ENCODE data around the gene LPP.

The LPP gene

GRCh38 chr3:188750617-188751016 lies 596.7 kb downstream of the LPP start:
- in situ Hi-C loops (cut with HindIII; ENCODE audit: low pct_ligation_motif_present, low pct_unique_long_range_greater_than_20kb, low sequenced_read_pairs): no loop called here
- no peak for DNase-seq

GRCh38 chr3:188752850-188753249 lies 598.9 kb downstream of the LPP start:
- in situ Hi-C loops (cut with HindIII; ENCODE audit: low pct_ligation_motif_present, low pct_unique_long_range_greater_than_20kb, low sequenced_read_pairs): no loop called here
- DNase-seq: no peak

- in situ Hi-C loops (cut with HindIII; ENCODE audit: low pct_ligation_motif_present, low pct_unique_long_range_greater_than_20kb, low sequenced_read_pairs): no loop called here
Measured at GRCh38 chr3:188754267-188754666, 600.3 kb downstream of the LPP start.

GRCh38 chr3:188756241-188756640 lies 602.3 kb downstream of the LPP start:
- in situ Hi-C loops (cut with HindIII; ENCODE audit: low pct_ligation_motif_present, low pct_unique_long_range_greater_than_20kb, low sequenced_read_pairs): no loop called here
- no peak for DNase-seq

More at GRCh38 chr3:188754267-188754666, 600.3 kb downstream of the LPP start:
- no peak for DNase-seq

- no peak for DNase-seq
- in situ Hi-C loops (cut with HindIII; ENCODE audit: low pct_ligation_motif_present, low pct_unique_long_range_greater_than_20kb, low sequenced_read_pairs): no loop called here
Measured at GRCh38 chr3:188759336-188760005, 605.5 kb downstream of the LPP start.

GRCh38 chr3:188760408-188760807 lies 606.5 kb downstream of the LPP start:
- DNase-seq: no peak
- in situ Hi-C loops (cut with HindIII; ENCODE audit: low pct_ligation_motif_present, low pct_unique_long_range_greater_than_20kb, low sequenced_read_pairs): no loop called here

GRCh38 chr3:188761439-188761838 lies 607.5 kb downstream of the LPP start:
- in situ Hi-C loops (cut with HindIII; ENCODE audit: low pct_ligation_motif_present, low pct_unique_long_range_greater_than_20kb, low sequenced_read_pairs): no loop called here
- no peak for DNase-seq

GRCh38 chr3:188761964-188762363 lies 608.0 kb downstream of the LPP start:
- no peak for DNase-seq
- in situ Hi-C loops (cut with HindIII; ENCODE audit: low pct_ligation_motif_present, low pct_unique_long_range_greater_than_20kb, low sequenced_read_pairs): no loop called here

GRCh38 chr3:188764609-188765008 lies 610.7 kb downstream of the LPP start:
- DNase-seq: no peak

GRCh38 chr3:188769831-188770230 lies 615.9 kb downstream of the LPP start:
- DNase-seq: no peak
- in situ Hi-C loops (cut with HindIII; ENCODE audit: low pct_ligation_motif_present, low pct_unique_long_range_greater_than_20kb, low sequenced_read_pairs): no loop called here

More at GRCh38 chr3:188764609-188765008, 610.7 kb downstream of the LPP start:
- in situ Hi-C loops (cut with HindIII; ENCODE audit: low pct_ligation_motif_present, low pct_unique_long_range_greater_than_20kb, low sequenced_read_pairs): no loop called here

- in situ Hi-C loops (cut with HindIII; ENCODE audit: low pct_ligation_motif_present, low pct_unique_long_range_greater_than_20kb, low sequenced_read_pairs): no loop called here
- peak; percentile 17 for DNase-seq
Measured at GRCh38 chr3:188772886-188773285, 618.9 kb downstream of the LPP start.

GRCh38 chr3:188775412-188775811 lies 621.5 kb downstream of the LPP start:
- DNase-seq: no peak
- in situ Hi-C loops (cut with HindIII; ENCODE audit: low pct_ligation_motif_present, low pct_unique_long_range_greater_than_20kb, low sequenced_read_pairs): no loop called here

GRCh38 chr3:188776447-188776846 lies 622.5 kb downstream of the LPP start:
- DNase-seq: peak; percentile 15
- in situ Hi-C loops (cut with HindIII; ENCODE audit: low pct_ligation_motif_present, low pct_unique_long_range_greater_than_20kb, low sequenced_read_pairs): no loop called here

GRCh38 chr3:188778091-188778852 lies 624.3 kb downstream of the LPP start:
- DNase-seq: no peak
- in situ Hi-C loops (cut with HindIII; ENCODE audit: low pct_ligation_motif_present, low pct_unique_long_range_greater_than_20kb, low sequenced_read_pairs): no loop called here

GRCh38 chr3:188779281-188779980 lies 625.5 kb downstream of the LPP start:
- DNase-seq: no peak

GRCh38 chr3:188780193-188781147 lies 626.5 kb downstream of the LPP start:
- in situ Hi-C loops (cut with HindIII; ENCODE audit: low pct_ligation_motif_present, low pct_unique_long_range_greater_than_20kb, low sequenced_read_pairs): no loop called here
- DNase-seq: no peak

More at GRCh38 chr3:188779281-188779980, 625.5 kb downstream of the LPP start:
- in situ Hi-C loops (cut with HindIII; ENCODE audit: low pct_ligation_motif_present, low pct_unique_long_range_greater_than_20kb, low sequenced_read_pairs): no loop called here

- in situ Hi-C loops (cut with HindIII; ENCODE audit: low pct_ligation_motif_present, low pct_unique_long_range_greater_than_20kb, low sequenced_read_pairs): no loop called here
- no peak for DNase-seq
Measured at GRCh38 chr3:188782613-188783124, 628.7 kb downstream of the LPP start.

GRCh38 chr3:188786424-188786823 lies 632.5 kb downstream of the LPP start:
- no peak for DNase-seq
- in situ Hi-C loops (cut with HindIII; ENCODE audit: low pct_ligation_motif_present, low pct_unique_long_range_greater_than_20kb, low sequenced_read_pairs): no loop called here

All from ACHN (cell line).